Uterus (tissue), 4 donors: ENCODE measurements around the gene JARID2. TPM values are rescaled to one million over a fixed set of nuclear protein-coding genes. Genes with fewer than 3 reads are reported as not detected.

Experiments
- DNase-seq, 2 donors: peaks; one replicate each; pipeline ENCODE4 v3.0.0-alpha.2; 2019 to 2020
- H3K27ac ChIP-seq, 2 donors: fragments of 200-600 bp; sonication (generic); 1 replicate in 1 of 2; 2 replicates in 1 of 2; pipeline ENCODE4 v1.5.1; 2016 to 2018
- H3K27me3 ChIP-seq, 2 donors: fragments of 200-600 bp; sonication (generic); one replicate each; pipeline ENCODE4 v1.5.1; 2018 to 2019; ENCODE audit warnings: control low read depth in 1 of 2
- H3K36me3 ChIP-seq, 2 donors: fragments of 200-600 bp; sonication (generic); one replicate each; pipeline ENCODE4 v1.5.1; 2019; ENCODE audit warnings: control low read depth in 1 of 2
- H3K4me1 ChIP-seq, 2 donors: fragments of 200-600 bp; sonication (generic); one replicate each; pipeline ENCODE4 v1.5.1; 2018 to 2019; ENCODE audit warnings: control low read depth in 1 of 2
- H3K4me3 ChIP-seq, 2 donors: fragments of 200-600 bp; sonication (generic); 1 replicate in 1 of 2; 2 replicates in 1 of 2; pipeline ENCODE4 v1.5.1; 2018 to 2019; ENCODE audit warnings: mild to moderate bottlenecking in 1 of 2
- H3K9me3 ChIP-seq, 2 donors: fragments of 200-600 bp; sonication (generic); one replicate each; pipeline ENCODE4 v1.5.1; 2019; ENCODE audit warnings: control low read depth in 1 of 2
- POLR2A ChIP-seq, 2 donors: fragments of 450-650 bp; IDR thresholded peaks; one replicate each; pipeline ENCODE4 v1.6.1; 2016; ENCODE audit warnings: antibody characterized with exemption in 2 of 2, mild to moderate bottlenecking in 1 of 2, moderate library complexity in 1 of 2
- intact Hi-C: fragments of 100-400 bp; cut with DNase I; formaldehyde crosslinking; loops from one replicate; pipeline ENCODE4 v1.15.1; 2023; ENCODE audit warnings: low total_unique reads
- total RNA-seq, 4 donors: library from RNA; depleted of rRNA in 3 of 4; stranded (reverse); fragments of >200 nt in 3 of 4; gene quantifications; one replicate each; pipeline versions ENCODE4 v1.1.0 to v1.2.4, GENCODE V29; 2014 to 2023
- TF ChIP-seq, protein P1 (sequence below), 4 experiments: fragments of 200-600 bp in 2 of 4; fragments of 450-650 bp in 2 of 4; sonication (generic) in 2 of 4; IDR thresholded peaks; one replicate each; pipeline ENCODE4 v1.5.1; 2016 to 2019; ENCODE audit warnings: antibody characterized with exemption in 4 of 4, mild to moderate bottlenecking in 2 of 4, moderate library complexity in 1 of 4
- donor health status: DM: yes; HTN: yes; CAD: no.

The JARID2 gene
- total RNA-seq, 4 donors from 2014 or later = 2.6 to 15.8 (median 8.0) TPM

DNA sequence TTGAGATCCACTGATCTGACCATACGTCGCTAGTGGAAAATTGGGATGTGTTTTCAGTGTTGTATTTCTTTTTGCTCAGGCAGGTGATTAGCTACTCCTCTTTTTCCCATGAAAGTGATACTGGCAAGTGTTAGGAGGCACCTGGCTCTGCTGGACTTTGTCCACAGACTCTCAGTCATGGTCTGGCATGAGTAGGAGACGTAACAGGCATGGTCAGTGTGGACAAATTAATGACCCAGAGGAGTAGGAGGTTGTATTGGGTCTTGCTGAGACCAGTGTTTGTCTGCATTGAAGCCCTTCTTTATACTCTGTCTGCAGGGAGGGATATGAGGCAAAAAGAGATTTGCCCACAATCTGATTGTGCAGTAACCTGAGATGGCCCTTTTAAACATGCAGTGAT, 238.3 kb downstream of the JARID2 start:
- TF ChIP-seq, protein P1, sequence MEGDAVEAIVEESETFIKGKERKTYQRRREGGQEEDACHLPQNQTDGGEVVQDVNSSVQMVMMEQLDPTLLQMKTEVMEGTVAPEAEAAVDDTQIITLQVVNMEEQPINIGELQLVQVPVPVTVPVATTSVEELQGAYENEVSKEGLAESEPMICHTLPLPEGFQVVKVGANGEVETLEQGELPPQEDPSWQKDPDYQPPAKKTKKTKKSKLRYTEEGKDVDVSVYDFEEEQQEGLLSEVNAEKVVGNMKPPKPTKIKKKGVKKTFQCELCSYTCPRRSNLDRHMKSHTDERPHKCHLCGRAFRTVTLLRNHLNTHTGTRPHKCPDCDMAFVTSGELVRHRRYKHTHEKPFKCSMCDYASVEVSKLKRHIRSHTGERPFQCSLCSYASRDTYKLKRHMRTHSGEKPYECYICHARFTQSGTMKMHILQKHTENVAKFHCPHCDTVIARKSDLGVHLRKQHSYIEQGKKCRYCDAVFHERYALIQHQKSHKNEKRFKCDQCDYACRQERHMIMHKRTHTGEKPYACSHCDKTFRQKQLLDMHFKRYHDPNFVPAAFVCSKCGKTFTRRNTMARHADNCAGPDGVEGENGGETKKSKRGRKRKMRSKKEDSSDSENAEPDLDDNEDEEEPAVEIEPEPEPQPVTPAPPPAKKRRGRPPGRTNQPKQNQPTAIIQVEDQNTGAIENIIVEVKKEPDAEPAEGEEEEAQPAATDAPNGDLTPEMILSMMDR (IDR thresholded peaks at IDR 0.05) = no peak
- TF ChIP-seq POLR2A (IDR thresholded peaks at IDR 0.05) = no peak
- Histone ChIP-seq H3K36me3 (no peaks in the 10 kb centered on the region), H3K27ac (no peak overlapping the region), H3K27me3 (no peaks in the 10 kb centered on the region), H3K4me1 (no peaks in the 10 kb centered on the region), H3K4me3 (no peak overlapping the region), H3K9me3 (no peaks in the 10 kb centered on the region)
- intact Hi-C loops = no loop called here
- no peak for DNase-seq

DNA sequence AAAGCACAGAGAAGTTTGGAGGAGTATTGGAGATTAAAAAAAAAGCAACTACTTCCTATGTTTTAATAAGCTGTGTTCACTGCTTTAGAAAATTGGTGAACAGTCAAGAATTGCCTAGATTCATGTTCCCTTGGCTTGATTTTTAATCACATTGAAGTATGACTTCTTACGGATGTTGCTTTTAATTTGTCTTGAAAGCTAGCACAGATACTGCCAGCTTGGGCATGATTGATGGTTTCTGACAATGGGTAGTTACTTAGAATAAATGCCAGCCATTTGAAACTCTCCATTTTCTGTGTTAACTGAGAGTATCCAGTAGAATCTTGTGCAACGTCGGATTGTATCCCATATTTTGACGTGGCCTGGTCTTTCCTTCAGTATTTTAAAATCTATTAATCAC, 239.0 kb downstream of the JARID2 start:
- Histone ChIP-seq H3K27me3 (no peaks in the 10 kb centered on the region), H3K9me3 (no peaks in the 10 kb centered on the region), H3K4me1 (no peaks in the 10 kb centered on the region), H3K27ac (no peak overlapping the region), H3K36me3 (no peaks in the 10 kb centered on the region), H3K4me3 (no peak overlapping the region)
- TF ChIP-seq, protein P1 (IDR thresholded peaks at IDR 0.05) = no peak
- no peak for TF ChIP-seq POLR2A (IDR thresholded peaks at IDR 0.05)
- no peak for DNase-seq
- intact Hi-C loops = no loop called here

DNA sequence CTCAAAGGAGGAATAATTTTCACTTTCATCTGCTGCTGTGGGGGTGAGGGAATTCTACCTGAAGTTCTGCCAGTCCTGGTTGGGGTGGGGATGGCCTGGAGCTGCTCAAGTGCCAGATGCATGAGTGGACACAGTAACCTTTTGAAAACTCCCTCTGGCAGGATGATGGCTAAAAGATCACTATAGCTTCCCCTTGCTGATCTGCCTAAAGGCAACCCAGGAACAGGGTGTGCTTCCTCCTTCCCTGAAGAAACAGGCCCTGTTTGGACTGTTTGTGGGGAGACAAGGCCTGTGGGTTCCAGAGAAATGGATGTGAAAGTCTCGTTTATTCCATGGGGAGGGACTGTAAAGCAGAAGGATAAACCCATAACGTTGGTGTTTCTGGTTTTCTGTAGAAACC, 240.1 kb downstream of the JARID2 start:
- intact Hi-C loops = no loop called here
- H3K27ac ChIP-seq = no peak overlapping the region
- TF ChIP-seq, protein P1 (IDR thresholded peaks at IDR 0.05) = no peak
- no peak for TF ChIP-seq POLR2A (IDR thresholded peaks at IDR 0.05)
- no peaks in the 10 kb centered on the region for H3K9me3 ChIP-seq
- DNase-seq = no peak
- no peaks in the 10 kb centered on the region for H3K36me3 ChIP-seq
- H3K27me3 ChIP-seq = no peaks in the 10 kb centered on the region
- H3K4me3 ChIP-seq = no peak overlapping the region
- no peaks in the 10 kb centered on the region for H3K4me1 ChIP-seq

DNA sequence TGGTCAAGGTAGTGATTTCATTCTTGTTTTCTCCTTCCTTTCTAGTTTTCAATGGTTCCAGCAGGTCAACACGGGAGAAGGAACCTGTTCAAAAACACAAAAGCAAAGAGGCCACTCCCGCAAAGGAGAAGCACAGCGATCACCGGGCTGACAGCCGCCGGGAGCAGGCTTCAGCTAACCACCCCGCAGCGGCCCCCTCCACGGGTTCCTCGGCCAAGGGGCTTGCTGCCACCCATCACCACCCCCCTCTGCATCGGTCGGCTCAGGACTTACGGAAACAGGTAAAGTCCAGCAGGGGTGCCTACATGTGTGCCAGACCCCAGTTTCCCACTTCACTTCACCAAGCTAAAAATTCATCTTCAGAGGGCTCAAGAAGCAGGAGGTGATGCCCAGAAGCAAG, 241.4 kb downstream of the JARID2 start:
- Histone ChIP-seq H3K4me3 (no peak overlapping the region), H3K27ac (no peak overlapping the region), H3K9me3 (no peaks in the 10 kb centered on the region), H3K4me1 (peaks cover 0 to 10% of the 10 kb centered on the region in 2 donors), H3K27me3 (no peaks in the 10 kb centered on the region), H3K36me3 (no peaks in the 10 kb centered on the region)
- DNase-seq = no peak
- TF ChIP-seq POLR2A (IDR thresholded peaks at IDR 0.05) = no peak
- TF ChIP-seq, protein P1 (IDR thresholded peaks at IDR 0.05) = no peak
- intact Hi-C loops = no loop called here

DNA sequence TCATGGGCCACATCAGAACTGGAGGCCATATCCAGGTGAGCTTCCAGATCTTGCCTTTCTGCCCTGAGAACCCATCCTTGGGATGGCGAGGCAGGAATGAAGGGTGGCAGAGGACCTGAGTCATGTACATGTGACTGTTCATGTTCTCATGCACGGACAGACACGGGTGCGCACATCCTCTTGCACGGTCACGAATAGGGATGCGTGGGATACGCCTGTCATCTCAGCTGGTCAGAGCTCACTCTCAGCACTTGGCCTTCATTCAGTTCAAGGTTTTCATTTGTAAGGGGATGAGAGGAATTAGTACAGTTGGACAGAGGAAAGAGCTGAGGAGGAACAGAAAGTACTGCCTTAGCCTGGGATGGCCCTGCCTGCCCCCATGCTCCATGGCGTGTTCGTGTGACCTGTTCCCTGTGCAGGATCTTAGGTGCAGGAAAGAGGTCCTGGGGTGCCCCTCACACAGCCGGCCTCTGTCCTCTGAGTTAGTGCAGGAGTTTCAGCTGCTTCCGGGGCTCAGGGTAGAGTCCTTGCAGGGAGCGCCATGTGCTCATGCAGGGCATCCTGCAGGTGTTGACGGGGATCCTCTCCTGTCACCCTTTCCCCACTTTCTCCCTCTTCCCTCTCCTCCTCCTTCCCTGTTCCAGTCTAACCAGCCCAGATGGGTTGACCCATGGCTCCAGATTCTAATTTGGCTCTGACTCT, 243.5 kb downstream of the JARID2 start:
- intact Hi-C loops = no loop called here
- Histone ChIP-seq H3K27me3 (no peaks in the 10 kb centered on the region), H3K4me1 (peaks cover 0 to 10% of the 10 kb centered on the region in 2 donors), H3K27ac (no peak overlapping the region), H3K9me3 (no peaks in the 10 kb centered on the region), H3K36me3 (no peaks in the 10 kb centered on the region), H3K4me3 (no peak overlapping the region)
- TF ChIP-seq, protein P1 (IDR thresholded peaks at IDR 0.05) = no peak
- no peak for TF ChIP-seq POLR2A (IDR thresholded peaks at IDR 0.05)
- DNase-seq = no peak
